Activated CD4-positive, alpha-beta T cell treated with anti-CD3 and anti-CD28 coated beads for 36 hours (primary cell): Measurements from ENCODE around the gene HOXB2. TPM values are rescaled to one million over a fixed set of nuclear protein-coding genes. Genes with fewer than 3 reads are reported as not detected.

ENCODE experiments used
- ATAC-seq: fragments of 200-7000 bp; cut with Tn5 transposase; one replicate; pipeline ENCODE4 v1.10.0; 2021; ENCODE audit warnings: mild to moderate bottlenecking, moderate library complexity
- CTCF ChIA-PET: fragments of 350-600 bp; sonication (Branson Sonifier 250); formaldehyde crosslinking; loops from one replicate; lab custom pipeline; 2021; ENCODE audit warnings: antibody characterized with exemption; lab: Charles Lee
- POLR2A ChIA-PET: fragments of 350-600 bp; sonication (Branson Sonifier 250); formaldehyde crosslinking; loops from one replicate; lab custom pipeline; 2021; ENCODE audit warnings: antibody characterized with exemption, inconsistent platforms; lab: Charles Lee
- DNase-seq: peaks from one replicate; pipeline ENCODE4 v3.0.0-alpha.2; 2020
- H3K27ac Mint-ChIP-seq: one replicate; pipeline ENCODE4 v1.8.0; 2021; ENCODE audit warnings: mixed read lengths
- H3K27me3 Mint-ChIP-seq: one replicate; pipeline ENCODE4 v1.8.0; 2021; ENCODE audit warnings: mixed read lengths
- H3K36me3 Mint-ChIP-seq: one replicate; pipeline ENCODE4 v1.8.0; 2021; ENCODE audit warnings: low read depth, mixed read lengths
- H3K4me1 Mint-ChIP-seq: one replicate; pipeline ENCODE4 v1.8.0; 2021; ENCODE audit warnings: mixed read lengths
- H3K4me3 Mint-ChIP-seq: one replicate; pipeline ENCODE4 v1.8.0; 2021; ENCODE audit warnings: mild to moderate bottlenecking, moderate library complexity, mixed read lengths
- H3K9me3 Mint-ChIP-seq: one replicate; pipeline ENCODE4 v1.8.0; 2021; ENCODE audit warnings: low read depth, mixed read lengths
- intact Hi-C, 2 experiments: fragments of 100-400 bp; cut with DNase I in 1 of 2; cut with micrococcal nuclease in 1 of 2; formaldehyde crosslinking; loops; one replicate each; pipeline versions ENCODE4 v1.14.2 to v1.15.1; 2022 to 2024; cut with DNase I, micrococcal nuclease
- total RNA-seq, 2 experiments: library from RNA; stranded (reverse); gene quantifications; one replicate each; pipeline ENCODE4 v1.2.3, GENCODE V29; 2021

Gene HOXB2
- total RNA-seq, 2 experiments from 2014 or later: 2.8 to 3.3 TPM

DNA sequence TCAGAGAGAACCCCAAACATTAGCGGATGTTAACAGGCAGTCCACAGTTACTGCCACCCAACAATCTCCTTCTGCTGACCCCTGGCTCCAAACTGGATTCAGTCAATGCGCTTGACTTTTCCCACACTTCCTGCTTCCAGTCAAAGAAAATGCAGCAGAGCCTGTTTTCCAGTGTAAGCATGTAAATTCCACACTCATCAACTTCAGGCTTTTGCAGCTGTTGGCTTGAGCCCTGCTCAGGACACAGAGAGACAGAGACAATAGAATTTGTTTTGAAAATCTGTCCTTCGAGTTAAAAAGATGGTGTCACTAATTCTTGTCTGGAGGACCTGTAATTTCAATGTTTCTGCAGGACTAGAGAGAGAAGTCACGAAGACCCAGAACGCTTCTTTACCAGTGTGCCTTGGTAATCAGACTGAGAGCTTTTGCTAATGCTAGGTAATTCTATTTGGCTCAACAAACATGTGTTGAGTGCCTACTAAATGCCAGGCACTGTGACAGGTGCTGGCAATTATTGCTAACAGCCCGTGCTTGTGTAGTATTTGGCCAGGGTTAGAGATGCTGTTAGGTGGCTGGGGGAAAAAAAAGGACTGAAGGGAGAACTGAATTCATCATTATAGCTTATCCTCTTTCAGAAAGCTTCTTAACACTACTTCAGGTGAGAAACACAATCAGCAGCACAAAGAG is 46.6 kb downstream of the HOXB2 start:
- CTCF ChIA-PET: interaction anchor here (0.7 to 1.4 kb wide), 2 partner anchors 146 to 162 kb away, joined by 3 to 4 read pairs; no protein-coding TSS in a partner anchor
- intact Hi-C loops: no loop called here
- H3K27ac Mint-ChIP-seq: no peak overlapping the region

DNA sequence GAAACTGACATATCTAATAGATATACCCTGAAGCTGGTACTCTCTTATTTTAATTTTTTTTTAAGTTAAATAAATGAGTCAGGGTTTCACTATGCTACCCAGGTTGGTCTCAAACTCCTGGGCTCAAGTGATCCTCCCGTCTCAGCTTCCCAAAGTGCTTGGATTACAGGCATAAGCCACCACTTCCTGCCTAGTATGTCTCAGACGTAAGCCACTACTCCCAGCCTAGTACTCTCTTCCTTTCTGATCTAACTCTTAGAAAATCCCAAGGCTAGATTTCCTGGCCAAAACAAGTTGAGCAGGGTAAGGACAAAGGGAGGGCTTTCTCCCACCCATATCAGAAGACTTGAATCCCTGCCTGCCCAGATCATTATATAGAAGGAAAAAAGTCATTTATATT is 47.8 kb downstream of the HOXB2 start:
- ATAC-seq (no peak), DNase-seq (no peak)
- H3K4me1 Mint-ChIP-seq: peaks cover 2% of the 10 kb centered on the region
- CTCF ChIA-PET: interaction anchor here (0.5 to 1.4 kb wide), 2 partner anchors 121 to 161 kb away, joined by 3 to 4 read pairs; no protein-coding TSS in a partner anchor
- H3K4me3 Mint-ChIP-seq: no peak overlapping the region
- peaks cover 16% of the 10 kb centered on the region for H3K27me3 Mint-ChIP-seq
- no peaks in the 10 kb centered on the region for H3K9me3 Mint-ChIP-seq
- intact Hi-C loops: no loop called here
- H3K36me3 Mint-ChIP-seq: no peaks in the 10 kb centered on the region
- POLR2A ChIA-PET: no interaction called here
- no peak overlapping the region for H3K27ac Mint-ChIP-seq

More for the DNA sequence above, 46.6 kb downstream of the HOXB2 start:
- Mint-ChIP-seq H3K4me1 (no peaks in the 10 kb centered on the region), H3K27me3 (peaks cover 16% of the 10 kb centered on the region), H3K9me3 (no peaks in the 10 kb centered on the region), H3K36me3 (no peaks in the 10 kb centered on the region), H3K4me3 (no peak overlapping the region)
- ATAC-seq (no peak), DNase-seq (no peak)
- POLR2A ChIA-PET: no interaction called here

DNA sequence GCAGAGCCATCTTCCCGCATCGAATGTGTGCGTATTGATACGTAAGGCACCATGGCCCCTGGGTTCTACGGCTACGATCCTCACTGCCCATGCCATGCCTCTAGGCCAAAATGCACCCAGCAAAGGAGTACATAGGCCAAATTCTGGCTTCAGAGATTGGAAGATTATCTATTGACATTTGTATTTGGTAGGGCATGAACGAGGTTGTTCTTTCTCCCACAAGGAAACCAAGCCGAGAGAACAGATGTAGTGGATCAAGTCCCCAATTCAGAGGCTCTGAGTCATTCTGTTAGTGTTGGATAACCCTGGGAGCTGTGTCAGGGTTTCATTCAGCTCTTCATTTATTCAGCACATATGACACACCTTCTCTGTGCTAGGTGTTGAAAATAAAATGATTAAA is 50.6 kb downstream of the HOXB2 start:
- ChIA-PET POLR2A (no interaction called here), CTCF (interaction anchor here (0.7 to 3.4 kb wide), 2 partner anchors 143 to 316 kb away, joined by 3 to 14 read pairs; no protein-coding TSS in a partner anchor)
- intact Hi-C loops: no loop called here
- no peak for DNase-seq
- Mint-ChIP-seq H3K27me3 (peaks cover 13% of the 10 kb centered on the region), H3K9me3 (no peaks in the 10 kb centered on the region), H3K4me1 (peaks cover 9% of the 10 kb centered on the region), H3K36me3 (no peaks in the 10 kb centered on the region), H3K4me3 (no peak overlapping the region), H3K27ac (no peak overlapping the region)
- no peak for ATAC-seq

Other genes with a start within 250 kb of the HOXB2 start
- gene SKAP1, start 114.9 kb downstream of the HOXB2 start, total RNA-seq: 100 to 1,000 TPM in 1 of 2 experiments, 10 to 100 TPM in 1; 76.1 to 109 TPM
- gene HOXB1, start 14.1 kb downstream of the HOXB2 start, total RNA-seq: not detected
- 1 to 10 TPM in 1 of 2 experiments, under 1 TPM in 1; 0.66 to 1.1 TPM for gene HOXB4, start 33.2 kb upstream of the HOXB2 start, total RNA-seq
- gene HOXB3, start 45.1 kb upstream of the HOXB2 start, total RNA-seq: 1 to 10 TPM in 1 of 2 experiments, under 1 TPM in 1; 0.47 to 1.2 TPM
- not detected for gene HOXB5, start 48.7 kb upstream of the HOXB2 start, total RNA-seq
- not detected for gene HOXB6, start 59.9 kb upstream of the HOXB2 start, total RNA-seq
- under 1 TPM; 0.25 to 0.30 TPM for gene HOXB7, start 65.9 kb upstream of the HOXB2 start, total RNA-seq
- not detected for gene HOXB8, start 70.2 kb upstream of the HOXB2 start, total RNA-seq
- gene HOXB9, start 81.2 kb upstream of the HOXB2 start, total RNA-seq: 1 to 10 TPM; 1.9 to 2.5 TPM
- gene PRAC1, start 177.4 kb upstream of the HOXB2 start, total RNA-seq: not detected
- not detected for gene PRAC2, start 178.1 kb upstream of the HOXB2 start, total RNA-seq
- not detected for gene HOXB13, start 183.6 kb upstream of the HOXB2 start, total RNA-seq